ENCODE data around the gene PURB. TPM values are rescaled to one million over a fixed set of nuclear protein-coding genes. Genes with fewer than 3 reads are reported as not detected.

PURB gene
- total and polyA plus RNA-seq, 9 of the 15 experiments (the other 6 are each of a cell fraction or from before 2014, with no cell fraction given), result 1.6 to 14.1 (median 8.8) TPM

DNA sequence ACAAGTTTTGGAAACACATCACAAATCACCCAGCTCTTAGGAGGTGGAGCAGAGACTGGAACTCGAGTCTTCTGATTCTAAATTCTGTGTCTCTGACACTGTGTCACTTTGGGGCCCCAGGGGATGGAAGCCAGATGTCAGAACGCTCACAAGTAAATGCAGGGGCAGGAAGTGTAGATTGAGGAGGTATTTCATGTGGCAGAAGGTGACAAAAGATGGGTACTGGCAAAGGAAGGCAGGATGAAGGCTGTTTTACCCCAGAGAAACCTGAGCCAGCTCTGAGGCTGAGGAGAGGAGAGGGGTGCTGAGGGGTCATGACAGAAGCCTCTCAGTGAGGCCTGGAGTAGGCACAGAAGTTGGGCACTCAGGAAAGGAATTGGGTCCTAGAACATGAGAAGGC, 6.0 kb upstream of the PURB start:
- BruUV-seq (replicated peaks), result no TSS peak
- no peak overlapping the region; a peak in 1 of 4 replicates for H3K9ac ChIP-seq (ENCODE audit: insufficient read depth in 1 of 2, low read depth in 2 of 2, low read length in 2 of 2)
- no peaks in the 10 kb centered on the region for H3K36me3 ChIP-seq (ENCODE audit: control insufficient read depth, insufficient read depth, low read length)
- ATAC-seq, result no peak
- H2AFZ ChIP-seq (ENCODE audit: low read depth, low read length), result no peak overlapping the region
- H3K4me2 ChIP-seq (ENCODE audit: insufficient read depth, low read length), result no peak overlapping the region
- 29% methylated on average over 2 of the region's 2 CpGs for WGBS (ENCODE audit: insufficient coverage, low coverage, missing lambda C conversion rate)
- no peak for FAIRE-seq
- H3K4me1 ChIP-seq (replicated peaks in 1 of 2; ENCODE audit: control insufficient read depth in 2 of 2, insufficient read depth in 2 of 2, low read length in 2 of 2), result peaks cover 0 to 7% of the 10 kb centered on the region in 2 experiments; a peak in 3 of 5 replicates
- ChIA-PET CTCF (ENCODE audit: low intra/inter-chr PET ratio) (no interaction called here), POLR2A (interaction anchor here (0.6 to 1.2 kb wide), 2 partner anchors 42 to 1278 kb away, joined by 3 read pairs; no protein-coding TSS in a partner anchor)
- H3K4me3 ChIP-seq, result no peak overlapping the region
- no peaks in the 10 kb centered on the region for H3K27me3 ChIP-seq (ENCODE audit: control insufficient read depth in 2 of 2, insufficient read depth in 2 of 2, low read length in 2 of 2)
- no peaks in the 10 kb centered on the region for H3K9me3 ChIP-seq (replicated peaks; ENCODE audit: control insufficient read depth, insufficient read depth, low read depth, low read length)
- TF ChIP-seq PYGO2 (tag; IDR thresholded peaks at IDR 0.05) (no peak), MXI1 (IDR thresholded peaks at IDR 0.05; ENCODE audit: low read depth, low read length) (no peak), DIDO1 (tag; IDR thresholded peaks at IDR 0.05; ENCODE audit: low read depth) (no peak), NFE2L1 (tag; IDR thresholded peaks at IDR 0.05; ENCODE audit: borderline replicate concordance, low read depth) (no peak), POU5F1 (IDR thresholded peaks at IDR 0.05; ENCODE audit: borderline replicate concordance, low read depth, low read length, partially characterized antibody) (no peak), MIER1 (IDR thresholded peaks at IDR 0.05; ENCODE audit: low read depth) (no peak), ZNF583 (CRISPR knock-in tag; IDR thresholded peaks at IDR 0.05) (no peak), NCOR1 (IDR thresholded peaks at IDR 0.05) (no peak), TAF7 (tag; IDR thresholded peaks at IDR 0.05) (no peak)
- TF ChIP-seq, protein P1, sequence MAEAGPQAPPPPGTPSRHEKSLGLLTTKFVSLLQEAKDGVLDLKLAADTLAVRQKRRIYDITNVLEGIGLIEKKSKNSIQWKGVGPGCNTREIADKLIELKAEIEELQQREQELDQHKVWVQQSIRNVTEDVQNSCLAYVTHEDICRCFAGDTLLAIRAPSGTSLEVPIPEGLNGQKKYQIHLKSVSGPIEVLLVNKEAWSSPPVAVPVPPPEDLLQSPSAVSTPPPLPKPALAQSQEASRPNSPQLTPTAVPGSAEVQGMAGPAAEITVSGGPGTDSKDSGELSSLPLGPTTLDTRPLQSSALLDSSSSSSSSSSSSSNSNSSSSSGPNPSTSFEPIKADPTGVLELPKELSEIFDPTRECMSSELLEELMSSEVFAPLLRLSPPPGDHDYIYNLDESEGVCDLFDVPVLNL (CRISPR knock-in tag; IDR thresholded peaks at IDR 0.05; ENCODE audit: low read depth), result no peak
- TF ChIP-seq, protein P2, sequence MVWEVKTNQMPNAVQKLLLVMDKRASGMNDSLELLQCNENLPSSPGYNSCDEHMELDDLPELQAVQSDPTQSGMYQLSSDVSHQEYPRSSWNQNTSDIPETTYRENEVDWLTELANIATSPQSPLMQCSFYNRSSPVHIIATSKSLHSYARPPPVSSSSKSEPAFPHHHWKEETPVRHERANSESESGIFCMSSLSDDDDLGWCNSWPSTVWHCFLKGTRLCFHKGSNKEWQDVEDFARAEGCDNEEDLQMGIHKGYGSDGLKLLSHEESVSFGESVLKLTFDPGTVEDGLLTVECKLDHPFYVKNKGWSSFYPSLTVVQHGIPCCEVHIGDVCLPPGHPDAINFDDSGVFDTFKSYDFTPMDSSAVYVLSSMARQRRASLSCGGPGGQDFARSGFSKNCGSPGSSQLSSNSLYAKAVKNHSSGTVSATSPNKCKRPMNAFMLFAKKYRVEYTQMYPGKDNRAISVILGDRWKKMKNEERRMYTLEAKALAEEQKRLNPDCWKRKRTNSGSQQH (CRISPR knock-in tag; IDR thresholded peaks at IDR 0.05), result no peak
- TF ChIP-seq, protein P3, sequence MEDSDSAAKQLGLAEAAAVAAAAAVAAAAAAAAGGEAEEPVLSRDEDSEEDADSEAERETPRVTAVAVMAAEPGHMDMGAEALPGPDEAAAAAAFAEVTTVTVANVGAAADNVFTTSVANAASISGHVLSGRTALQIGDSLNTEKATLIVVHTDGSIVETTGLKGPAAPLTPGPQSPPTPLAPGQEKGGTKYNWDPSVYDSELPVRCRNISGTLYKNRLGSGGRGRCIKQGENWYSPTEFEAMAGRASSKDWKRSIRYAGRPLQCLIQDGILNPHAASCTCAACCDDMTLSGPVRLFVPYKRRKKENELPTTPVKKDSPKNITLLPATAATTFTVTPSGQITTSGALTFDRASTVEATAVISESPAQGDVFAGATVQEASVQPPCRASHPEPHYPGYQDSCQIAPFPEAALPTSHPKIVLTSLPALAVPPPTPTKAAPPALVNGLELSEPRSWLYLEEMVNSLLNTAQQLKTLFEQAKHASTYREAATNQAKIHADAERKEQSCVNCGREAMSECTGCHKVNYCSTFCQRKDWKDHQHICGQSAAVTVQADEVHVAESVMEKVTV (CRISPR knock-in tag; IDR thresholded peaks at IDR 0.05), result no peak
- no peak overlapping the region for H3K27ac ChIP-seq (ENCODE audit: extremely low read depth, low read depth, low read length)
- no peaks in the 10 kb centered on the region for H4K20me1 ChIP-seq (replicated peaks; ENCODE audit: control insufficient read depth, insufficient read depth, low read length)
- H3K9me1 ChIP-seq (ENCODE audit: control insufficient read depth, insufficient read depth, low read length), result no peaks in the 10 kb centered on the region
- intact Hi-C loops (cut with micrococcal nuclease), result no loop called here
- in situ Hi-C loops (cut with MboI), result no loop called here
- peaks cover 7% of the 10 kb centered on the region; the same call in 1 of the 3 replicates for H3K79me2 ChIP-seq (ENCODE audit: control insufficient read depth, insufficient read depth, low read length)
- DNase-seq (ENCODE audit: extremely low read depth in 1 of 4, low spot score in 3 of 4), result no peak

Measured in K562 (cell line).